Activated B cell treated with CpG ODN at 0.5 μM for 24 hours (primary cell): Measurements from ENCODE around the gene CCM2L. TPM values are rescaled to one million over a fixed set of nuclear protein-coding genes. Genes with fewer than 3 reads are reported as not detected.

Source experiments
- ATAC-seq: fragments of 200-7000 bp; cut with Tn5 transposase; one replicate; pipeline ENCODE4 v1.10.0; 2021; ENCODE audit warnings: low read depth, mild to moderate bottlenecking, moderate library complexity
- CTCF ChIA-PET: fragments of 350-600 bp; sonication (Branson Sonifier 250); formaldehyde crosslinking; loops from one replicate; lab custom pipeline; 2021; ENCODE audit warnings: antibody characterized with exemption; lab: Charles Lee
- POLR2A ChIA-PET: fragments of 350-600 bp; sonication (Branson Sonifier 250); formaldehyde crosslinking; loops from one replicate; lab custom pipeline; 2021; ENCODE audit warnings: antibody characterized with exemption; lab: Charles Lee
- DNase-seq: peaks from one replicate; pipeline ENCODE4 v3.0.0; 2022
- H3K27ac Mint-ChIP-seq: one replicate; pipeline ENCODE4 v1.8.0; 2020; ENCODE audit warnings: mixed read lengths
- H3K27me3 Mint-ChIP-seq: one replicate; pipeline ENCODE4 v1.8.0; 2021; ENCODE audit warnings: mixed read lengths
- H3K36me3 Mint-ChIP-seq: one replicate; pipeline ENCODE4 v1.8.0; 2021; ENCODE audit warnings: low read depth, mixed read lengths
- H3K4me1 Mint-ChIP-seq: one replicate; pipeline ENCODE4 v1.8.0; 2021; ENCODE audit warnings: mixed read lengths
- H3K4me3 Mint-ChIP-seq: one replicate; pipeline ENCODE4 v1.8.0; 2020; ENCODE audit warnings: mild to moderate bottlenecking, mixed read lengths
- H3K9me3 Mint-ChIP-seq: one replicate; pipeline ENCODE4 v1.8.0; 2020; ENCODE audit warnings: mixed read lengths
- CTCF ChIP-seq: fragments of 200-600 bp; IDR thresholded peaks from one replicate; pipeline ENCODE4 v1.8.0; 2022; ENCODE audit warnings: antibody characterized with exemption, mild to moderate bottlenecking
- intact Hi-C: fragments of 100-400 bp; cut with micrococcal nuclease; formaldehyde crosslinking; loops from one replicate; pipeline ENCODE4 v1.15.1; 2024
- total RNA-seq: library from RNA; stranded (reverse); gene quantifications from 2 replicates; pipeline ENCODE4 v1.2.3, GENCODE V29; 2022

CCM2L gene
- total RNA-seq, 1 donor from 2014 or later = 0.11 TPM

- ATAC-seq = no peak
- no peak for TF ChIP-seq CTCF
- intact Hi-C loops = no loop called here
- ChIA-PET CTCF (interaction anchor here (0.5 kb wide), 1 partner anchor 297 kb away, joined by 3 read pairs; no protein-coding TSS in a partner anchor), POLR2A (no interaction called here)
- H3K4me1 Mint-ChIP-seq = no peaks in the 10 kb centered on the region
- no peaks in the 10 kb centered on the region for H3K9me3 Mint-ChIP-seq
- H3K4me3 Mint-ChIP-seq = no peak overlapping the region
- H3K36me3 Mint-ChIP-seq = no peaks in the 10 kb centered on the region
- DNase-seq = no peak
- peaks cover 12% of the 10 kb centered on the region for H3K27me3 Mint-ChIP-seq
- H3K27ac Mint-ChIP-seq = no peak overlapping the region
These were observed 22.5 kb upstream of the CCM2L start for GRCh38 chr20:31987744-31988143.

- no peak for DNase-seq
- Mint-ChIP-seq H3K27me3 (peaks cover 11% of the 10 kb centered on the region), H3K4me3 (no peak overlapping the region), H3K27ac (no peak overlapping the region), H3K36me3 (no peaks in the 10 kb centered on the region), H3K4me1 (no peaks in the 10 kb centered on the region), H3K9me3 (no peaks in the 10 kb centered on the region)
- ATAC-seq = no peak
- ChIA-PET POLR2A (no interaction called here), CTCF (interaction anchor here (0.5 kb wide), 1 partner anchor 297 kb away, joined by 3 read pairs; no protein-coding TSS in a partner anchor)
- intact Hi-C loops = no loop called here
- TF ChIP-seq CTCF = no peak
These were observed 21.7 kb upstream of the CCM2L start for GRCh38 chr20:31988430-31989015.

GRCh38 chr20:31989030-31989645 lies 21.1 kb upstream of the CCM2L start:
- no peak for DNase-seq
- ChIA-PET POLR2A (no interaction called here), CTCF (no interaction called here)
- no peak overlapping the region for H3K4me3 Mint-ChIP-seq
- H3K9me3 Mint-ChIP-seq = no peaks in the 10 kb centered on the region
- intact Hi-C loops = no loop called here
- peaks cover 16% of the 10 kb centered on the region for H3K27me3 Mint-ChIP-seq
- no peak for ATAC-seq
- H3K4me1 Mint-ChIP-seq = no peaks in the 10 kb centered on the region
- no peaks in the 10 kb centered on the region for H3K36me3 Mint-ChIP-seq
- TF ChIP-seq CTCF = no peak
- no peak overlapping the region for H3K27ac Mint-ChIP-seq

GRCh38 chr20:31990641-31991338 lies 19.4 kb upstream of the CCM2L start:
- Mint-ChIP-seq H3K4me1 (peaks cover 6% of the 10 kb centered on the region), H3K36me3 (no peaks in the 10 kb centered on the region), H3K27ac (no peak overlapping the region), H3K9me3 (no peaks in the 10 kb centered on the region), H3K27me3 (peaks cover 23% of the 10 kb centered on the region), H3K4me3 (no peak overlapping the region)
- POLR2A ChIA-PET = no interaction called here
- DNase-seq (no peak), ATAC-seq (no peak)
- intact Hi-C loops = no loop called here
- CTCF ChIA-PET = no interaction called here
- no peak for TF ChIP-seq CTCF

- H3K27ac Mint-ChIP-seq = no peak overlapping the region
- ChIA-PET POLR2A (no interaction called here), CTCF (no interaction called here)
- no peak overlapping the region for H3K4me3 Mint-ChIP-seq
- ATAC-seq (no peak), DNase-seq (no peak)
- H3K9me3 Mint-ChIP-seq = no peaks in the 10 kb centered on the region
- no peak for TF ChIP-seq CTCF
- intact Hi-C loops = no loop called here
- H3K4me1 Mint-ChIP-seq = peaks cover 7% of the 10 kb centered on the region
- no peaks in the 10 kb centered on the region for H3K36me3 Mint-ChIP-seq
- H3K27me3 Mint-ChIP-seq = peaks cover 27% of the 10 kb centered on the region
These were observed 18.9 kb upstream of the CCM2L start for GRCh38 chr20:31991339-31991705.
